CD4-positive, alpha-beta T cell treated with Interleukin-1 beta for 1 hour (primary cell): ENCODE results near the gene AAR2.

Experiments used
- DNase-seq, 2 donors: peaks; one replicate each; pipeline ENCODE4 v3.0.0-alpha.2; 2020 to 2022

Gene AAR2

GRCh38 chr20:36235892-36236785 is at the start of gene AAR2:
TSS of gene AAR2 (plus strand) at chr20:36236478. CDS start at chr20:36239869, 3,391 bp downstream.
- peak; percentile 69 to 75 for DNase-seq

DNA sequence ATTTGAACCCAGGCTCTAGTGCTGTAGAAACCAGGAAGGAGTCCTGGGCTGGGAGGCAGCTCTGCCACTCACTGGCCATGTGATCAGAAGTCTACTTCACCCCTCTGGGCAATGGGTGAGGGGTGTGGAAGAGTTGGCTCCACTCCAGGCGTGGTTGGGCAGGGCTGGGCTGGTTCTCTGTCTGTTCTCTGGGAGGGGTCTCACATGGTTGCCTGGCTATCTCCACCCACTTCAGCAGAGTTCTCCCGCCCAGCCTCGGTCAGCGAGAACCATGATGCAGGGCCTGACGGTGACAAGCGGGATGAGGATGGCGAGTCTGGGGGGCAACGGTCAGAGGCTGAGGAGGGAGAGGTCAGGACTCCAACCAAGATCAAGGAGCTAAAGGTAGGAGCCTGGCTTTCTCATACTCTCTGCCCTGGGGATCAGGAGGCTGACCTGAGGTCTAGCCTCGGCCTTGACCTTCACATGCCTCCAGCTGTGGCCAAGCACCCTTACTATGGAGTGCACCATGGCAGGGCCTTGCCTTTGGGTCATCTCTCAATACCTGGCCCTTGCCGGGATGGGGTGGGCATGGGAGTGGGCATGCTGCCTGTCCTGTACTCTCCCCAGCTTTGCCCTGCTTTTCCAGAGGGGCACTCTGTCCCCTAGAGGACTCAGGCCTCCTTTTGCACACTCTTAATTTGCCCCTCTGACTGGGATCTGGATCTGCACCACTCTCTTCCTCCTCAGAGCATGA is 42.1 kb upstream of the AAR2 start:
- DNase-seq, result no peak

GRCh38 chr20:36196676-36197075 is 39.6 kb upstream of the AAR2 start:
- DNase-seq, result no peak

DNA sequence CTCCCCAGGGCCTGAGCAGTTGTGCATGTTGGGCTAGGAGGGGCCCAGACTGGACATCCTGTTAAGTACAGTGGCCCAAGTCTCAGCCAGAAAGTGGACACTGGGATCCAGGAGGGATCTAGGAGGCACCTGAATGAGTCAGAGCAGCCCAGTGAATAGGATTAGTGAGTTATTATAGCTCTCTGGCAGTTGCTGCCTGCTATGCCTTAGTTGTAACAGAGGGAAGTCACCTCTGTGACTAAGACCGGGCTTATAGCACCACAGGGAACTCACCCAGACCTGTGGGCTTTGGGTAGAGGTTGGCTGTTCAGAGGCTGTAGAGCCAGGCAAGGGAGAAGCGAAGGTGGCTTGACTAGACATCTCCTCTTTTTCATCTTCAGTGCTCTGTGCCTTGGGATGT is 39.0 kb upstream of the AAR2 start:
- DNase-seq, result no peak

DNA sequence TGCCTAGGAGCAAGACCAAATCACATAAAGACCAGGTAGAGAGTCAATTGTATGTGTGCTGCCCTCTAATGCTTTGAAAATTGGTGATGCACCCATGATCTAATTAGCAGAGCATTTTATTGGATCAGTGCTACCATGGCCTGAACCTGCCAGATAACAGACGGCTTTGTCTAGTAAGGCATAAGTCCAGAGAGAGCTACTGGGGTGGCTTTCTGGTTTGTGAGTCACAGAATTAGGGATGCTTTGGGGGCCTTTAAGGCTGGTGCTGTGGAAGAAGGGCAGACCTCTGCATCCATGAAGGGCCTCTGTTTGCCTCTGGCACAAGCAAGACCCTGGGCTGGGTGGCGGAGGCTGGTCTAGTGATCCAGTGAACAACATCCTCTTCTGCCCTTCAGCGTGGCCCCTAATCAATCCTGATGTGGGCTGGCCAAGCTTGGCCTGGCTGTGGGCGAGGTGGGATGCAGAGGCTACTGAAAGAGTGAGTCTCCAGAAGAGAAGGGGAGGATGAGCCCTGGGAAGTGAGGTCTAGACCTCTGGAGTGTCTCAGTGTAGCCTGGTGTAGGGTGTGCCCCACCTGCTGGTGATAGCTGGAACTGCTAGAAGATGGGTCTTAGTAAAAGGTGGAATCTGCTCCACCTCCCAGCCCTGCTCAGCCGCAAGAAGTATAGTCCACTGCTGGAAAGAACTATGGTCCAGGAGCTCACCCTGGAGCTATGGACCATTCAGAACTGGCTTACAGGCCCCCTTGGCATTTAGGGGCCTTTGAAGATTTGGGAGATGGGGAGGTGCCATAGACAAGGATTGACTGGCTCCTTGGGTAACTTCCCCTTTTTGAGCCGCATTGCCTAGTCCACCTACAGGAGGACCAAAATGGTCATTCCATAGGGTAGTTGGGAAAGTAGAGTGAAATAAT is 36.7 kb upstream of the AAR2 start:
- DNase-seq, result peak; percentile 55 to 69

DNA sequence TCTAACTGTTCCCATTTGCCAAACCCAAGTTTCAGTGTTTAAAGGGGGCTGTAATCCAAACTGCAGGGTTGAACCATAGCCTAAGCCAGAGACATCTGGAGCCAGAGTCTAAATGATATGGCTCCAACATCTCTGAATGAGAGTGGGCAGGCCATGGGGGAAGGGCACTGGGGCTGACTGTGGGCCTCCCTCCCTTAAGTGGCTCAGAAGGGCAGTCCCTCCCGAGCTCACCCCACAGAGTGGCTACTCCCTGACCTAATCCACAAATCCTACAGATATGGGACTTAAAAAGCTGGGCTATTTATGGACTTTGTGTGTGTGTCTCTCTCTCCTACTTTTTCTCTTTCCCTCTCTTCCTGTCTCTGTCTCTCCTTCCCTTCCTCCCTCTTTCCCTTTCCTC is 35.8 kb upstream of the AAR2 start:
- DNase-seq, result no peak

- DNase-seq, result no peak
Observed at GRCh38 chr20:36201198-36201597, 35.1 kb upstream of the AAR2 start.

DNA sequence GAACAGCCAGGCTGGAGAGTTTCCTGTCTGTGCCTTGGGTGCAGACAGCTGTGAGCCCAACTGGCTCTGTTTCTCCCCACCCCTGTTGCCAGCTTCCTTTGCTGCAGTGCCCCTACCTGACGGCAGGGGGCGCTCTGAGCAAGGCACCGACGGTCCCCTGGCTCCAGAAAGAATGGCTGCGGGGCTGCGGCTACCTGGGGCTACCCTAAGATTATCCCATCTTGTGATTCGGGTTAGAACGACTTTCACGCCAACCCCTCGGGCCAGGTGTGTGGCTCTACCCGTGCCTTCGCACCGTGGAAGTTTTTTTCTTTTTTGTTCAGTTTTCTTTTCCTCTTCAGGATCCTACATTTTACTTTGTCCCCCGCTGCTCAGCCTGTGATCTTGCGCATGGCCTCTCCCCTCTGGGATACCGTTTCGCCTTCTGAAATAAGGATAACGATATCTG is 33.4 kb upstream of the AAR2 start:
- DNase-seq, result peak; percentile 70 to 77

DNA sequence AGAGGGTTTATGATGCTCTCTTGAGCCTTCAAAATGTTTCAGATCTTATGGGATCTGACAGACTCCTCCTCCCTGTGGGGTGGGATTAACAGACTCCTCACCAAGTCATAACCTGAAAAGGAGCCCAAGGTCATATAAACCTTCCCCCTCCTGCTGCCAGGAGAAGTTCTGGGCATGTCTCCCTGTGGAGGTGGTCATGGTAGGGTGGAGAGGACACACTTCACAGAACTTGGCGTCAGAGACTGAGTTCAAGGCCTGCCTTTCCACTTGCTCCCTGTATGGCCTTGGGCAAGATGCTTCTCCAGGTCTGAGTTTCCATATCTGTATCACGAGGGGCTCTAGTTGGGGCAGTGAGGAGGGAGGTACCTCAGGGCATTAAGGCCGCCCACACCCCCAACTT is 32.4 kb upstream of the AAR2 start:
- no peak for DNase-seq

GRCh38 chr20:36205026-36205425 is 31.3 kb upstream of the AAR2 start:
- DNase-seq, result no peak

- no peak for DNase-seq
Observed at GRCh38 chr20:36206068-36206467, 30.2 kb upstream of the AAR2 start.

DNA sequence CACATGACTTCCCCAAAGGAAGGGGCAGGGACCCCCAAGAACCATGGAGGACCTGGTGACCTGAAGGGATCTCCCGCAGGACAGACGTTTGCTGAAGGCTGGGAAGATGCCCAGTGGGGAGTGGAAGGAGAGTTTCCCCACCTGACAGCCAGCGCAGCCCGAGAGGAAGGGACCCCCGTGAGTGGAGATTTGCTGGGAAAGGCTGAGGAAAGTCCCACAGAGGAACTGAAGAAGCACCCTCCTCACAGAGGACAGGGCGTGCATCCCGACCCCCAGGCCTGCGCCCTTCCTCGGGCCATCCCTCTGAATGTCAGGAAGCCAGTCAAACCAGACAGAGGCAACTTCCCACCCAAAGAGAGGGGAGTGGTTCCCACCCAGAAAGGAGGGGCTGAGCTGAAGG is 29.6 kb upstream of the AAR2 start:
- DNase-seq, result no peak

- no peak for DNase-seq
Observed at GRCh38 chr20:36207602-36208001, 28.7 kb upstream of the AAR2 start.

- DNase-seq, result no peak
Observed at GRCh38 chr20:36208257-36208656, 28.0 kb upstream of the AAR2 start.

- DNase-seq, result no peak
Observed at GRCh38 chr20:36210436-36211021, 25.7 kb upstream of the AAR2 start.

- no peak for DNase-seq
Observed at GRCh38 chr20:36213362-36213761, 22.9 kb upstream of the AAR2 start.

DNA sequence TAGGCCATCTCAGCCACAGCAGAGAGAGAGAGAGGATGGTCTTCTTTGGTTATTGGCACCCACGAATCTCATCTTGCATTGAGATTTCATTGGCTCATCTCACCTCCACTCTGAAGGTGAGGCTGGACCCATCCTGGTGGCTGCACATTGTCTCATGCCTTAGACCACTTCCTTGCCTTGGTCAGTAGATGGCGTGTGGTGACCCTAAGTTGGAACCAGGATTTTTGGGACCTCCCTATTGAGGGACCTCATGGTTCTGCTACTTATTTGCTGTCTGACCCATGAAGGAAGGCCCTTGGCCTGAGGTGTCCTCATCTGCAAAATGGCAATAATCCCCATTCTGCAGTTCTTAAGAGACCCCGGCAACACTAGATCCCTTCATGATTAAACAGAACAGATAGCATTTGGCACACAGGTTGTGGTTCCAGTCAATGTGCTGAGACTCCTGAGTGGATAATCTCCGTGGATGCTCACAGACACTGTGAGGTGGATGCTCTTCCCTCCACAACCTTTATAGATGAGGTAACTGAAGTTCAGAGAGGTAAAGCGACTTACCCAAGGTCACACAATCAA is 21.5 kb upstream of the AAR2 start:
- peak in 1 of 2 donors; percentile 13 for DNase-seq

DNA sequence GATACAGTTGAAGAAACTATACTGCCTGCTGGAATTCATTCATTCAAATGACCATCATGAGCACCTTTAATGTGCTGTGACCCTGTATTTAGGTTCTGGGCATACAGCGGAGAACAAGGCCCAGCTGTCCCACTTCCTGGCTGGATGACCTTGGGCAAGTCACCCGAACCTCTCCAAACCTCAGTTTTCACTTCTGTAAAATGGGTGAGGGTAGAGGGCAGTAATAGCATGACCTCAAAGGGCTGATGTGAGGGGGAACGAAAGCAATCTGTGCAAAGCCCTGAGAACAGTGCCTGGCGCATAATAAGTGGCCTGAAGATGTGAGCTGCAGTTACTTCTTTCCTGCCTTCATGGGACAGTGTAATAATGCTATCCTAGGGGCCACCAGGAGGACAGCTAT is 20.5 kb upstream of the AAR2 start:
- DNase-seq, result no peak

DNA sequence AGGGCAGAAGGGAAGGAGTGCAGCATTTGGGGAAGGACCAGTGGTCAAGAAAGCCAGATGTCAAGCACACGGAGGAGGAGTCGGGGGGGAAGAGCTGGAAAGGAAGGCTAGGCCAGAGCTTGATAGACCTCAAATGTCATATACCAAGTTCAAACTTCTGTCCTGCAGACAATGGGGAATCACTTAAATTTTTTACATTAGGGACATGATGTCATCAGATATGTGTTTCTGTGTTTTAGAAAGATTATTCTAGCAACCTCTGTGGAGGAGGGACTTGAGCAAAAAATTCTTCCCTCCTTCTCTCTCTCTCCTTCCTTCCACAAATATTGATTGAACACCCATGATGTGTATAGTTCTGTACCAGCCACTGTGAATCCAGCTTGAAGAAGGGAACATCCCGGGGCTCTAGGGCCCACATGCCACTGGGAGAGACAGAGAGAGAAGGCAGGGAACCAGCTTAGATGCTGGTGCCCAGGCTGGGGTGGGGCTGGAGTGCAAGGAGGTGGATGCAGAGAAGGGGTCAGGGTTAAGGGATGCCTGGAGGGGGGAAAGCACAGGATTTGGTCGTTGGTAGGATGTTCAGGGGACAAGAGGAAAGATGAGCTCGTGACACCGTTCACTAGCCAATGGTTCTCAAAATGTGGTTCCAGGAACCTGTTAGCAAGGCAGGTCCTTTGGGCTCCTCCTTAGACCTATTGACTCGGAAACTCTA is 19.8 kb upstream of the AAR2 start:
- DNase-seq, result no peak

GRCh38 chr20:36217226-36217625 is 19.1 kb upstream of the AAR2 start:
- no peak for DNase-seq

DNA sequence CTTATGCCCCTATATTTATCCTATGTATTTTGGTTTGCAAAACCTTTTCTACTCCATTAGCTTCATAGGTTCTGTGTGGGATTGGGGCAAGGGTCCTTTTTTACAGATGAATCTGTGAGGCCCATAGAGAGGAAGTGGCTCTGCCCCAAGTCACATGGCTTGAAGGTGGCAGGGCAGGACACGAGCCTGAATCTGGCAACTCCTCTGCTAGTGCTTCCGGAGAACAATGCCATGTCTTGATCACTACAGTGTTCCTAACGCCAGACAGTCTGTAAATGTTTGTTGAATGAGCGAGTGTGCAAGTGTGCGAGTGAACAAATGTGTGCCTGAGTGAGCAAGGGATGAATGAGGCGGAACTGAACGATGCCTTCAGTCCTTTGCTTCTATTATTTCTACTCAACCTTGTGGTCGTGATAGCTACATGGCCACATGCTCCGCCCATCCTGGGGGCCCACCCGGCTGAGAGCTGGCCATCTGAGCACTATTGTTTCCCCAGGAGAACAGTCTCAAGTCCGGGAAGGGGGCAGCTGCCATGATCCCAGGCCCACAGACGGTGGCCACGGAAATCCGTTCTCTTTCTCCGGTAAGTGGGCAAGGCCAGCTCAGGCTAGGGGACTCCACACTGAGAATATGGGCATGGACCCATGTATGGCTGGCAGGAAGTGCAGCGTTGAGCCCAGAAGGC is 17.8 kb upstream of the AAR2 start:
- DNase-seq, result no peak
